Neural progenitor cell (in vitro differentiated cells): Measurements from ENCODE around the gene KLF13. TPM values are rescaled to one million over a fixed set of nuclear protein-coding genes. Genes with fewer than 3 reads are reported as not detected.

ENCODE experiments used
- DNase-seq: peaks from one replicate; pipeline ENCODE4 v3.0.0-alpha.2; 2016; ENCODE audit warnings: low spot score
- H2AFZ ChIP-seq: fragments of 200-600 bp; sonication (generic); replicated peaks from 2 replicates; pipeline ENCODE4 v1.6.1; 2016; ENCODE audit warnings: antibody characterized with exemption
- H3F3A ChIP-seq: fragments of 200-600 bp; sonication (generic); 2 replicates; pipeline ENCODE4 v1.6.1; 2016; ENCODE audit warnings: antibody characterized with exemption, low read depth
- H3K27ac ChIP-seq: fragments of 200-600 bp; sonication (generic); 2 replicates; pipeline ENCODE4 v1.5.1; 2016; ENCODE audit warnings: mild to moderate bottlenecking
- H3K27me3 ChIP-seq: fragments of 200-600 bp; sonication (generic); 2 replicates; pipeline ENCODE4 v1.6.1; 2016; ENCODE audit warnings: mild to moderate bottlenecking, moderate library complexity
- H3K36me3 ChIP-seq: fragments of 200-600 bp; sonication (generic); 2 replicates; pipeline ENCODE4 v1.5.1; 2016
- H3K4me1 ChIP-seq: fragments of 200-600 bp; sonication (generic); 2 replicates; pipeline ENCODE4 v1.6.1; 2016; ENCODE audit warnings: mixed run types
- H3K4me2 ChIP-seq: fragments of 200-600 bp; sonication (generic); 2 replicates; pipeline ENCODE4 v1.6.1; 2016
- H3K4me3 ChIP-seq: fragments of 200-600 bp; sonication (generic); 2 replicates; pipeline ENCODE4 v1.5.1; 2016
- H3K79me2 ChIP-seq: fragments of 200-600 bp; sonication (generic); 2 replicates; pipeline ENCODE4 v1.6.1; 2016; ENCODE audit warnings: low read depth
- H3K9ac ChIP-seq: fragments of 200-600 bp; sonication (generic); 2 replicates; pipeline ENCODE4 v1.6.1; 2016
- H3K9me3 ChIP-seq: fragments of 200-600 bp; sonication (generic); 2 replicates; pipeline ENCODE4 v1.5.1; 2016; ENCODE audit warnings: low read depth
- H4K20me1 ChIP-seq: fragments of 200-600 bp; sonication (generic); 2 replicates; pipeline ENCODE4 v1.6.1; 2016; ENCODE audit warnings: low read depth
- H3K27ac Mint-ChIP-seq: 3 replicates; pipeline ENCODE4 v1.8.0; 2021; ENCODE audit warnings: mixed read lengths
- H3K27me3 Mint-ChIP-seq: 2 replicates; pipeline ENCODE4 v1.8.0; 2022; ENCODE audit warnings: low read depth, mild to moderate bottlenecking, inconsistent platforms, moderate library complexity, mixed read lengths; ENCODE audit not compliant: insufficient read depth
- H3K36me3 Mint-ChIP-seq: 3 replicates; pipeline ENCODE4 v1.8.0; 2021; ENCODE audit warnings: mixed read lengths
- H3K4me1 Mint-ChIP-seq: 3 replicates; pipeline ENCODE4 v1.8.0; 2021; ENCODE audit warnings: mixed read lengths
- H3K4me3 Mint-ChIP-seq: 3 replicates; pipeline ENCODE4 v1.8.0; 2021; ENCODE audit warnings: mild to moderate bottlenecking, moderate library complexity, mixed read lengths
- H3K9me3 Mint-ChIP-seq: 3 replicates; pipeline ENCODE4 v1.8.0; 2020; ENCODE audit warnings: mixed read lengths
- EZH2 ChIP-seq: fragments of 200-600 bp; sonication (generic); IDR thresholded peaks from 2 replicates; pipeline ENCODE4 v1.6.1; 2017; ENCODE audit warnings: antibody characterized with exemption, mild to moderate bottlenecking, moderate library complexity
- EZH2phosphoT487 ChIP-seq: fragments of 200-600 bp; sonication (generic); IDR thresholded peaks from 2 replicates; pipeline ENCODE4 v1.6.1; 2017; ENCODE audit warnings: antibody characterized with exemption
- total RNA-seq: library from RNA; depleted of rRNA; stranded (reverse); fragments of >200 nt; gene quantifications from 2 replicates; pipeline ENCODE4 v1.2.3, GENCODE V29; 2015; ENCODE audit warnings: low replicate concordance
- TF ChIP-seq, protein P1 (sequence below): fragments of 200-600 bp; sonication (generic); IDR thresholded peaks from 2 replicates; pipeline ENCODE4 v1.5.1; 2017; ENCODE audit warnings: antibody characterized with exemption, mild to moderate bottlenecking

The KLF13 gene
- total RNA-seq, 1 donor from 2014 or later = 11.9 TPM

DNA sequence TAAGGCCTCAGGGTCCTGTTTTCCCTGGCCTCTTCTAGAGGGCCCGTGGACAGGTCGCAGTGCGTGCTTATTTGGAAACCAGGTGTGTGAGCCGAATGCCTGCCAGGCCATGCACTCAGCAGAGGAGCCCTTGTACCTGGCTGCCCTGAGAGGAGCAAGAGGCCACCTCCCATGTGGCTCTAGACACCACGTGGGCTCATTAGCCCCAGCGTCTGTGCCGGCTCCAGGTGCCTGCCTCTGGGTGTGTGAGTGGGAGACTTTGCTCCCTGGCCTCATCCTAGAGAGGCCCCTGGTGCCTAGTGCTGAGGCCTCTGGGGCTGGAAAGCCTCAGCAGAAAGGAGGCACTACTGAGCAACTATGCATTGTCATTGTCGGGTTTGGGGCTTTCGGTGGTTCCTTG, 50.4 kb downstream of the KLF13 start:
- Histone ChIP-seq H3K27me3 (no peaks in the 10 kb centered on the region), H4K20me1 (peaks cover 5% of the 10 kb centered on the region), H3K4me1 (peaks cover 9% of the 10 kb centered on the region), H3K9ac (no peak overlapping the region), H3K79me2 (no peaks in the 10 kb centered on the region), H3K36me3 (no peaks in the 10 kb centered on the region), H3K9me3 (no peaks in the 10 kb centered on the region), H2AFZ (no peak overlapping the region), H3K4me2 (no peak overlapping the region), H3K27ac (no peak overlapping the region), H3K4me3 (no peak overlapping the region), H3F3A (no peaks in the 10 kb centered on the region)
- H3K9me3 Mint-ChIP-seq = peaks cover 4% of the 10 kb centered on the region
- TF ChIP-seq EZH2phosphoT487 = no peak
- TF ChIP-seq EZH2 = no peak
- TF ChIP-seq, protein P1, sequence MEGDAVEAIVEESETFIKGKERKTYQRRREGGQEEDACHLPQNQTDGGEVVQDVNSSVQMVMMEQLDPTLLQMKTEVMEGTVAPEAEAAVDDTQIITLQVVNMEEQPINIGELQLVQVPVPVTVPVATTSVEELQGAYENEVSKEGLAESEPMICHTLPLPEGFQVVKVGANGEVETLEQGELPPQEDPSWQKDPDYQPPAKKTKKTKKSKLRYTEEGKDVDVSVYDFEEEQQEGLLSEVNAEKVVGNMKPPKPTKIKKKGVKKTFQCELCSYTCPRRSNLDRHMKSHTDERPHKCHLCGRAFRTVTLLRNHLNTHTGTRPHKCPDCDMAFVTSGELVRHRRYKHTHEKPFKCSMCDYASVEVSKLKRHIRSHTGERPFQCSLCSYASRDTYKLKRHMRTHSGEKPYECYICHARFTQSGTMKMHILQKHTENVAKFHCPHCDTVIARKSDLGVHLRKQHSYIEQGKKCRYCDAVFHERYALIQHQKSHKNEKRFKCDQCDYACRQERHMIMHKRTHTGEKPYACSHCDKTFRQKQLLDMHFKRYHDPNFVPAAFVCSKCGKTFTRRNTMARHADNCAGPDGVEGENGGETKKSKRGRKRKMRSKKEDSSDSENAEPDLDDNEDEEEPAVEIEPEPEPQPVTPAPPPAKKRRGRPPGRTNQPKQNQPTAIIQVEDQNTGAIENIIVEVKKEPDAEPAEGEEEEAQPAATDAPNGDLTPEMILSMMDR = no peak
- no peak for DNase-seq
- no peak overlapping the region for H3K4me3 Mint-ChIP-seq
- H3K27ac Mint-ChIP-seq = no peak overlapping the region
- peaks cover 6% of the 10 kb centered on the region for H3K27me3 Mint-ChIP-seq
- H3K4me1 Mint-ChIP-seq = peaks cover 4% of the 10 kb centered on the region
- peaks cover 25% of the 10 kb centered on the region for H3K36me3 Mint-ChIP-seq

DNA sequence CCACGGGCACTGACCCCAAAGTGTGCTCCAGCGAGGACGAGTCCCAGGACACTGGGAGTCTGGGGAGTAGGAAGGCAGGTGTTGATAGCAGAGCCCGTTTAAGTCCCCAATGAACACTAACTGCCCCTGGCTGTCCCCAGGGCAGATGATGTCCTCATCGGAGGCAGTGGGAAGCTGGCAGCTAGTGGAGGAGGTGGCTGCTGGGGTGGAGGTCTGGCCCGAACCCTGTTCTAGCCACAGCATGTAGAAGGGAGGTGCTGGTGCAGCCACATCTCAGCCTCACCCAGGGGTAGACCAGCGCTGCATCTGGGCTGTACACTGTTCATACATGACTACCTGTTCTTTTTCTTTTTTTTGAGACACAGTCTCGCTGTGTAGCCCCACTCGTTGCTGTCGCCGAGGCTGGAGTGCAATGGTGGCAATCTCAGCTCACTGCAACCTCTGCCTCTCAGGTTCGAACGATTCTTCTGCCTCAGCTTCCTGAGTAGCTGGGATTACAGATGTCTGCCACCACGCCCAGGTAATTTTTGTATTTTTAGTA, 51.8 kb downstream of the KLF13 start:
- no peak overlapping the region for H3K4me3 Mint-ChIP-seq
- no peaks in the 10 kb centered on the region for H3K79me2 ChIP-seq
- H3K27ac ChIP-seq = no peak overlapping the region
- no peak for TF ChIP-seq EZH2
- TF ChIP-seq, protein P1 = no peak
- no peak for TF ChIP-seq EZH2phosphoT487
- H4K20me1 ChIP-seq = no peaks in the 10 kb centered on the region
- H3K9me3 Mint-ChIP-seq = peaks cover 4% of the 10 kb centered on the region
- DNase-seq = no peak
- no peak overlapping the region for H3K4me3 ChIP-seq
- no peak overlapping the region for H3K9ac ChIP-seq
- no peak overlapping the region for H2AFZ ChIP-seq
- no peaks in the 10 kb centered on the region for H3K4me1 ChIP-seq
- H3K9me3 ChIP-seq = no peaks in the 10 kb centered on the region
- H3K27me3 Mint-ChIP-seq = peaks cover 8% of the 10 kb centered on the region
- no peak overlapping the region for H3K4me2 ChIP-seq
- H3K27me3 ChIP-seq = no peaks in the 10 kb centered on the region
- peaks cover 19% of the 10 kb centered on the region for H3K36me3 Mint-ChIP-seq
- no peaks in the 10 kb centered on the region for H3K4me1 Mint-ChIP-seq
- H3F3A ChIP-seq = no peaks in the 10 kb centered on the region
- no peaks in the 10 kb centered on the region for H3K36me3 ChIP-seq
- H3K27ac Mint-ChIP-seq = no peak overlapping the region

DNA sequence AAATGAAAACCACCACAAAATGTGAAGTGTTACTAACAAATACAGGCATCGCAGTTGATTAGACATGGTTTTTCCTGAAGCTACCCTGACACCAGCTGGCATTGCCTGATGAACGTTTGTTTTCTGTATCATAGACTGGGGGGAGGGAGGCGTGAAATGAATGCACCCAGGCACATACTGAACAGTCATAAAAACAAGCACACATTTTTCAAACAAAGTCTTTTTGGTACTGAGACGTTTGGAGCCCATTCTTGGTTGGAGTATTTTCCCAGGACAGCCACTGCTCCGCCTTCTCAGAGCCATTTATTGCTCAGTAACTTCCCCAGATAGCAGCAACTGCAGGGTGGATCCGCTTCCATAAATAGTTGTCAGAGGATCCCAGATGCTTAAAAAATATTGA, 52.4 kb downstream of the KLF13 start:
- H3K27ac Mint-ChIP-seq = no peak overlapping the region
- H3K27me3 ChIP-seq = no peaks in the 10 kb centered on the region
- peaks cover 4% of the 10 kb centered on the region for H3K9me3 Mint-ChIP-seq
- no peaks in the 10 kb centered on the region for H3K79me2 ChIP-seq
- H3K27ac ChIP-seq = no peak overlapping the region
- DNase-seq = no peak
- no peak overlapping the region for H2AFZ ChIP-seq
- no peaks in the 10 kb centered on the region for H3K36me3 ChIP-seq
- no peaks in the 10 kb centered on the region for H3K9me3 ChIP-seq
- peaks cover 19% of the 10 kb centered on the region for H3K36me3 Mint-ChIP-seq
- H3K4me1 ChIP-seq = no peaks in the 10 kb centered on the region
- no peak overlapping the region for H3K4me2 ChIP-seq
- no peaks in the 10 kb centered on the region for H3F3A ChIP-seq
- peaks cover 8% of the 10 kb centered on the region for H3K27me3 Mint-ChIP-seq
- H3K4me3 ChIP-seq = no peak overlapping the region
- H4K20me1 ChIP-seq = no peaks in the 10 kb centered on the region
- no peak overlapping the region for H3K9ac ChIP-seq
- TF ChIP-seq EZH2 (no peak), EZH2phosphoT487 (no peak)
- TF ChIP-seq, protein P1 = no peak
- no peak overlapping the region for H3K4me3 Mint-ChIP-seq
- no peaks in the 10 kb centered on the region for H3K4me1 Mint-ChIP-seq
